ENCODE data around the gene HABP2. TPM values are rescaled to one million over a fixed set of nuclear protein-coding genes. Genes with fewer than 3 reads are reported as not detected.

Gene HABP2
- total RNA-seq, 1 experiment from 2014 or later, result not detected

GRCh38 chr10:113610631-113611601, 58.1 kb downstream of the HABP2 start:
- no TSS peak for BruUV-seq (replicated peaks)
- CTCF ChIA-PET, result no interaction called here
- DNase-seq (no peak), ATAC-seq (no peak)
- H3K9ac ChIP-seq (ENCODE audit: low read length), result no peak overlapping the region
- H3K4me1 ChIP-seq (ENCODE audit: insufficient read depth, low read length), result no peaks in the 10 kb centered on the region
- intact Hi-C loops (cut with micrococcal nuclease), result no loop called here
- H2AFZ ChIP-seq (ENCODE audit: low read length), result no peak overlapping the region
- no peak overlapping the region for H3K4me3 ChIP-seq (ENCODE audit: low read length)
- no peaks in the 10 kb centered on the region for H3K9me2 ChIP-seq (replicated peaks; ENCODE audit: low read length)
- no peak overlapping the region for H3K27ac ChIP-seq (ENCODE audit: low read length)
- no peaks in the 10 kb centered on the region for H3K9me3 ChIP-seq (ENCODE audit: low read length)
- peaks cover 18% of the 10 kb centered on the region; the same call in 1 of the 2 replicates for H3K27me3 ChIP-seq (ENCODE audit: low read length)
- no peaks in the 10 kb centered on the region for H3K79me2 ChIP-seq (ENCODE audit: low read length)
- no peaks in the 10 kb centered on the region for H3F3A ChIP-seq (ENCODE audit: low read length, unreplicated experiment)
- TF ChIP-seq EZH2phosphoT487 (IDR thresholded peaks at IDR 0.05; ENCODE audit: borderline replicate concordance, low read length), result no peak
- TF ChIP-seq EZH2 (IDR thresholded peaks at IDR 0.05; ENCODE audit: low read length, unreplicated experiment), result no peak
- TF ChIP-seq, protein P1, sequence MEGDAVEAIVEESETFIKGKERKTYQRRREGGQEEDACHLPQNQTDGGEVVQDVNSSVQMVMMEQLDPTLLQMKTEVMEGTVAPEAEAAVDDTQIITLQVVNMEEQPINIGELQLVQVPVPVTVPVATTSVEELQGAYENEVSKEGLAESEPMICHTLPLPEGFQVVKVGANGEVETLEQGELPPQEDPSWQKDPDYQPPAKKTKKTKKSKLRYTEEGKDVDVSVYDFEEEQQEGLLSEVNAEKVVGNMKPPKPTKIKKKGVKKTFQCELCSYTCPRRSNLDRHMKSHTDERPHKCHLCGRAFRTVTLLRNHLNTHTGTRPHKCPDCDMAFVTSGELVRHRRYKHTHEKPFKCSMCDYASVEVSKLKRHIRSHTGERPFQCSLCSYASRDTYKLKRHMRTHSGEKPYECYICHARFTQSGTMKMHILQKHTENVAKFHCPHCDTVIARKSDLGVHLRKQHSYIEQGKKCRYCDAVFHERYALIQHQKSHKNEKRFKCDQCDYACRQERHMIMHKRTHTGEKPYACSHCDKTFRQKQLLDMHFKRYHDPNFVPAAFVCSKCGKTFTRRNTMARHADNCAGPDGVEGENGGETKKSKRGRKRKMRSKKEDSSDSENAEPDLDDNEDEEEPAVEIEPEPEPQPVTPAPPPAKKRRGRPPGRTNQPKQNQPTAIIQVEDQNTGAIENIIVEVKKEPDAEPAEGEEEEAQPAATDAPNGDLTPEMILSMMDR (conservative IDR thresholded peaks at IDR 0.05; ENCODE audit: low read depth, low read length), result no peak
- no peak overlapping the region for H3K4me2 ChIP-seq (ENCODE audit: low read length)
- H4K20me1 ChIP-seq (ENCODE audit: low read length), result no peaks in the 10 kb centered on the region
- H3K36me3 ChIP-seq (ENCODE audit: low read depth, low read length), result no peaks in the 10 kb centered on the region
- POLR2A ChIA-PET (ENCODE audit: unreplicated experiment), result no interaction called here

DNA sequence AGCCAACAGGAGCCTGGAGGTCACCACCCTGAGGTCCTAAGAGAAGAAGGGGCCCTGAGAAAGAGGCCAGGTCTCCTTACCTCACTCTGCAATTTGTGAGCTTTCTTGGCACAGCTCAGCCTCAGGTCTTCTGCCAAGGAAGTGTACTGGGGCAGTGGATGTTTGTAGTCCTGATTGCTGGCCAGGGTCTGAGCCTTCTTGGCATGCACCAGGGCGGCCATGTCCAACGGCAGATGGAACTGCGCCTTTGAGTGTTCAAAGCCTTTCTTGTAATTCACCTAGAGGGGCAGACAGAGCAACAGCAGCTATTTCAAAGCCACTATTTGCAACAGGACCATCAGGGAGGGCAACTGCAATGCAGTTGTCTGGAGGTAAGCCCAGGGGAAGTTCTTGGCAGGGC, 59.3 kb downstream of the HABP2 start:
- no peaks in the 10 kb centered on the region for H3K36me3 ChIP-seq (ENCODE audit: low read depth, low read length)
- CTCF ChIA-PET, result no interaction called here
- H4K20me1 ChIP-seq (ENCODE audit: low read length), result no peaks in the 10 kb centered on the region
- H3K9me2 ChIP-seq (replicated peaks; ENCODE audit: low read length), result no peaks in the 10 kb centered on the region
- intact Hi-C loops (cut with micrococcal nuclease), result no loop called here
- H3K4me3 ChIP-seq (ENCODE audit: low read length), result no peak overlapping the region
- H3F3A ChIP-seq (ENCODE audit: low read length, unreplicated experiment), result no peaks in the 10 kb centered on the region
- H3K27me3 ChIP-seq (ENCODE audit: low read length), result peaks cover 29% of the 10 kb centered on the region
- ATAC-seq, result no peak
- no peaks in the 10 kb centered on the region for H3K9me3 ChIP-seq (ENCODE audit: low read length)
- no peak overlapping the region for H3K9ac ChIP-seq (ENCODE audit: low read length)
- DNase-seq, result no peak
- H3K4me1 ChIP-seq (ENCODE audit: insufficient read depth, low read length), result no peaks in the 10 kb centered on the region
- POLR2A ChIA-PET (ENCODE audit: unreplicated experiment), result no interaction called here
- H3K4me2 ChIP-seq (ENCODE audit: low read length), result no peak overlapping the region
- TF ChIP-seq, protein P1 (conservative IDR thresholded peaks at IDR 0.05; ENCODE audit: low read depth, low read length), result no peak
- TF ChIP-seq EZH2 (IDR thresholded peaks at IDR 0.05; ENCODE audit: low read length, unreplicated experiment) (no peak), EZH2phosphoT487 (IDR thresholded peaks at IDR 0.05; ENCODE audit: borderline replicate concordance, low read length) (no peak)
- no peak overlapping the region for H3K27ac ChIP-seq (ENCODE audit: low read length)
- H3K79me2 ChIP-seq (ENCODE audit: low read length), result no peaks in the 10 kb centered on the region
- BruUV-seq (replicated peaks), result no TSS peak
- H2AFZ ChIP-seq (ENCODE audit: low read length), result no peak overlapping the region

- POLR2A ChIA-PET (ENCODE audit: unreplicated experiment), result no interaction called here
- CTCF ChIA-PET, result no interaction called here
- Histone ChIP-seq H3K36me3 (ENCODE audit: low read depth, low read length) (no peaks in the 10 kb centered on the region), H3K27ac (ENCODE audit: low read length) (no peak overlapping the region), H3K27me3 (ENCODE audit: low read length) (peaks cover 42% of the 10 kb centered on the region), H4K20me1 (ENCODE audit: low read length) (no peaks in the 10 kb centered on the region), H3K79me2 (ENCODE audit: low read length) (no peaks in the 10 kb centered on the region), H3K4me3 (ENCODE audit: low read length) (no peak overlapping the region), H3F3A (ENCODE audit: low read length, unreplicated experiment) (no peaks in the 10 kb centered on the region), H3K4me1 (ENCODE audit: insufficient read depth, low read length) (no peaks in the 10 kb centered on the region), H3K9me2 (replicated peaks; ENCODE audit: low read length) (no peaks in the 10 kb centered on the region), H3K9ac (ENCODE audit: low read length) (no peak overlapping the region), H3K9me3 (ENCODE audit: low read length) (no peaks in the 10 kb centered on the region), H2AFZ (ENCODE audit: low read length) (no peak overlapping the region), H3K4me2 (ENCODE audit: low read length) (no peak overlapping the region)
- DNase-seq (no peak), ATAC-seq (no peak)
- no TSS peak for BruUV-seq (replicated peaks)
- intact Hi-C loops (cut with micrococcal nuclease), result no loop called here
- TF ChIP-seq EZH2 (IDR thresholded peaks at IDR 0.05; ENCODE audit: low read length, unreplicated experiment) (no peak), EZH2phosphoT487 (IDR thresholded peaks at IDR 0.05; ENCODE audit: borderline replicate concordance, low read length) (no peak)
- TF ChIP-seq, protein P1 (conservative IDR thresholded peaks at IDR 0.05; ENCODE audit: low read depth, low read length), result no peak
Observed at GRCh38 chr10:113613427-113613826, 60.6 kb downstream of the HABP2 start.

Measured in PC-3 (cell line).